Uterus (tissue), 2 donors: ENCODE data around the gene SLC44A1.

ENCODE experiments used
- CTCF ChIP-seq, 4 experiments: fragments of 200-600 bp in 2 of 4; fragments of 450-650 bp in 2 of 4; sonication (generic) in 2 of 4; IDR thresholded peaks; one replicate each; pipeline ENCODE4 v1.5.1; 2016 to 2019; ENCODE audit warnings: antibody characterized with exemption in 4 of 4, mild to moderate bottlenecking in 2 of 4, moderate library complexity in 1 of 4
- POLR2A ChIP-seq, 2 donors: fragments of 450-650 bp; IDR thresholded peaks; one replicate each; pipeline ENCODE4 v1.6.1; 2016; ENCODE audit warnings: antibody characterized with exemption in 2 of 2, mild to moderate bottlenecking in 1 of 2, moderate library complexity in 1 of 2

DNA sequence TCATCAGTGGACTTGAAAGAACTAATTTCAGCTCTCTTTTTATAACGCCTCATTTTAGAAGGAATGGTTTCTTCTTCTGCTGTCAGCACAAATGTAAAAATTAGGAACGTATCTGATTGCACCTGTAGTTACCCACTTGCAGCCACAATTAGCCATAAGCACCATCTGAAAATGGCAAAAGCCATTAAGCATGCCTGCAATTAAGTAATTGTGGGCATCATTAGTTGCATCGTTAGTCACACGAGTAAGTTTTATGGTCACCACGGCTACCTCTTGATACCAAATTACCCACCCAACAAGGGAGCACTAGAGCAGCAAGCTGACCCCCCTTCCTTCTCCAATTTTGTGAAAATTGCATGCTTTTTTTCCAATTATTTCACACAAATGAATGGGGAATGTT, 25.8 kb upstream of the SLC44A1 start:
- TF ChIP-seq POLR2A (IDR thresholded peaks at IDR 0.05): no peak
- TF ChIP-seq CTCF (IDR thresholded peaks at IDR 0.05): no peak
